LNCaP clone FGC (cell line): ENCODE results near the gene PLXNA1.

Source experiments
- DNase-seq: peaks from one replicate; pipeline ENCODE4 v3.0.0-alpha.2; 2011; ENCODE audit warnings: low read depth
- H3K4me3 ChIP-seq: 2 replicates; pipeline ENCODE4 v1.5.1; 2011; ENCODE audit warnings: mild to moderate bottlenecking, low read depth, low read length, control low read depth
- CTCF ChIP-seq: IDR thresholded peaks from 2 replicates; pipeline ENCODE4 v1.5.1; 2012; ENCODE audit warnings: mild to moderate bottlenecking; ENCODE audit not compliant: control insufficient read depth, insufficient read depth; ENCODE audit errors: extremely low read depth

Gene PLXNA1

DNA sequence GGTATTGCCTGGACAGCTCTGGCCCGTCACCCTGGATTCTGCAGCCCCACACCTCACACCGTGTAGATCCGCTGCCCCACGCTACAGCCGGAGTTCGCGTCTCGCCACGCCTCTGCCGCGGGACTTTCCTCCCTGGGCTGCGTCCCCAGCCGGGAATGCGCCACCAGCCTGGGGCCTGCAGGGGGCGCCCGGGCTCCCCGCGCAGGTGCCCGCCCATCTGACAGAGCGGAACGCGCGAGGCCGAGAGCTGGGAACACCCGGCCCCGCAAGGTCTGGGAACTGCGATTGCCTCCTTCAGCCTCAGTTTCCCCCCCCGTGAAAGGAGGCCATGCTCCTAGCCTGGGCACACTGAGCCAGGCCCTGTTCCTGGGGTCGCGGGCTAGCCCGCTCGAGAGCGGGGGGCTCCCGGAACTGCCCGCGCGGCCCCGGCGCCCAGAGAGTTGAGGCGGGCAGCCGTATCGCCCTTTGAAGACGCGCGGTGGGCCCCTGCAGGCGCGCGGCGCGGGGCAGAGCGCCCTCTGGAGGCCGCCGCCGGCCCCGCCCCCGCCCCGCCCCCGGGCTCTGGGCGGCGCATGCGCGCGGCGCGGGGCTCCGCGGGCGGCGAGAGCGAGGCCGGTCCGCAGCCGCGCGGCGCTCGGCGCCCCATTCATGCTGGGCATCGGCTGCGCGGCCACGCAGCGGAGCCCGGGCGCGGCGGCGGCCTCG is at the start of gene PLXNA1:
Gene PLXNA1, plus strand, starts transcription at position 645 of the 705 bp plus-strand sequence. CDS start 5,479 bp downstream, outside the sequence.
- peak within 1 kb of the TSS; percentile 60 for H3K4me3 ChIP-seq
- peak; percentile 98 for TF ChIP-seq CTCF
- DNase-seq, result peak; percentile 31

- TF ChIP-seq CTCF, result no peak
- no peak for DNase-seq
- no peak overlapping the region for H3K4me3 ChIP-seq
These were observed 48.8 kb upstream of the PLXNA1 start for GRCh38 chr3:126934031-126934531.

DNA sequence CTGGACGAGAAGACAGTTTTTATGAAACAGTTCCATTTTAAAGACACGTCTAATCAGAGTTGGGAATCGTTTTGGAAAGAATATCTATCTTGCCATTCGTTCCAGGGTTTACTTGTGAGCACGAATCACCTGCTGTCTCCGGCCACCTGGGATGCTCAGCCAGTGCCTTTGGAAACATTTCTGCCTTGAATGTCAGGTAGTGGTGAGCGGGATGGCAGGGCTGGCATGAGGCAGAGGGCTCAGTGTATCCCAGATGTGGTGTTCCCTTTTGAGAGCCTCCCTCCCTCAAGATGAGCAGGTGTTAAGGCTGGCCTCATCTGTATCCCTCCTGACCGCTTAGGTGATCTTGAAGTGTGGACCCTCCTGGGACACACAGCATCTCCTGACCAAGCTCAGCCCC is 47.9 kb upstream of the PLXNA1 start:
- H3K4me3 ChIP-seq, result no peak overlapping the region
- TF ChIP-seq CTCF, result no peak
- no peak for DNase-seq

DNA sequence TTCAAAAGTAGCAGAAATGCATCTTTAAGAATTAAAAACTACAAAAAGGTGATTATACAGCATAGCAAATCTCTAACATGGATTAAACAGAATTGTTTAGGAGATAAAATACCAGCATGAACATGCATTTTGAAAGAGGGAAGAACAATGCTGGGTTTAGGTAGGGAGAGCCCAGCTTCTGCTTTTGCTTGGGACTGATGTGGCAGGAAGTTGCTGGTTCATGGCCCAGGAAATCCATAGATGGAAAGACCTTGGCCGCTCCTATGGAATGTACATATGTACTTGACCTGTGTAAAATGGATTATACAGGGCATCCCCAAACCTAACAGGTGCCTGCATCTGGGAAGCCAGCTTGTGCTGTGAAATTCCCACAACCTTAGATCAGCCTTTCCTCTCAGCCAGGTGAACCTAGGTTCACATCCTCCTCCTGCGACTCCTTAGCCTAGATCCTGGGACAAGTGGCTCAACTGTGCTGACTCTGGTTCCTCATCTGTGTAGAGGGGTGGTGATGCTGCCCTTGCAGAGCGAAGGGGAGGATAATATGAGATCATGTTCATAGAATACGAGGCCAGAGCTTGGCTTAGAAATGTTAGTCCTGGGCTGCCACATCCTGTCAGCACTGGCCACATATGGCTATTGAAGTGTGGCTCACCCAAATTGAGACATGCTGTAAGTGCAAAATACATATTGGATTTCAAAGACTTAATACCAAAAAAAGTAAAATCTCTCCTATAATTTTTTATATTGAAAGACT is 47.0 kb upstream of the PLXNA1 start:
- no peak overlapping the region for H3K4me3 ChIP-seq
- no peak for DNase-seq
- TF ChIP-seq CTCF, result no peak

- no peak overlapping the region for H3K4me3 ChIP-seq
- TF ChIP-seq CTCF, result no peak
- no peak for DNase-seq
These were observed 46.0 kb upstream of the PLXNA1 start for GRCh38 chr3:126936853-126937425.

GRCh38 chr3:126937533-126937932 is 45.4 kb upstream of the PLXNA1 start:
- no peak for TF ChIP-seq CTCF
- H3K4me3 ChIP-seq, result no peak overlapping the region
- DNase-seq, result no peak
